Erythroblast (primary cell): ENCODE measurements around the gene TFRC.

Experiments used
- GATA1 ChIP-seq: IDR thresholded peaks from 2 replicates; pipeline ENCODE4 v1.6.1; 2011; ENCODE audit warnings: low read depth, mild to moderate bottlenecking, control low read depth, low read length, moderate library complexity
- POLR2A ChIP-seq: IDR thresholded peaks from 2 replicates; pipeline ENCODE4 v1.6.1; 2011; ENCODE audit warnings: mild to moderate bottlenecking, low read length

DNA sequence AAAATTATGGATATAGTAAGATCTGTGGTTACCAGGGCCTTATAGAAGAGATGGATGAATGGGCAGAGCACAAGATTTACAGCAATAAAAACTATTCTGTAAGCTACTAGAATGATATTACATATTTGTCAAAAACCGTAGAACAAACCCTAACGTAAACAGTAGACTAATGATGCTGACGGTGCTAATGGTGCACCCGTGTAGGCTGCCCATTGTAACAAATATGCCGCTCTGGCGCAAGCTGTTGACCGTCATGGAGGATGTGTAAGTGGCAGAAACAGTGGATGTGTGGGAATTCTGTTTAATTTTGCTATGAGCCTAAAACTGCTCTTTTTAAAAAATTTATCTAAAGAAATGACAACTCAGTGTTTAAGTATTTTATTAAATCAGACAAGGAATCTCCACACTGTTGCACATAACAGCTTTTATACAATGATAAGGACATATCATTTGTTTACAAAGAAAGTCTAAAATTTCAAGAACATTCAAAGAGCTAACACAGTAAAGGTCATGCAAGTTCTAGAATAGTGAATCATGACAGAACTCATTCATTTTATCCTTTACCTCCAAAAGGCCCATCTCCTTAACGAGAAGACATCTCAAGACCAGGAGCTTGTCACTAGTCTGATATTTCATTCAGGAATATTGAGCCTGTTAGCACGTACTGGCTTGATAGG lies 32.8 kb downstream of the TFRC start:
- TF ChIP-seq POLR2A (no peak), GATA1 (no peak)
